Fibroblast of lung (primary cell): ENCODE results near the gene AKAP6.

Source experiments
- EZH2 ChIP-seq: IDR thresholded peaks from 2 replicates; pipeline ENCODE4 v1.5.1; 2012; ENCODE audit warnings: low read length, control low read depth, mild to moderate bottlenecking; ENCODE audit errors: missing control alignments
- TF ChIP-seq, protein P1 (sequence below), 2 donors: IDR thresholded peaks in 1 of 2; conservative IDR thresholded peaks in 1 of 2; 1 replicate in 1 of 2; 2 replicates in 1 of 2; pipeline ENCODE4 v1.5.1; 2011 to 2012; ENCODE audit warnings: low read length in 2 of 2, control low read depth in 1 of 2, inconsistent platforms in 1 of 2, low read depth in 1 of 2, mild to moderate bottlenecking in 1 of 2

DNA sequence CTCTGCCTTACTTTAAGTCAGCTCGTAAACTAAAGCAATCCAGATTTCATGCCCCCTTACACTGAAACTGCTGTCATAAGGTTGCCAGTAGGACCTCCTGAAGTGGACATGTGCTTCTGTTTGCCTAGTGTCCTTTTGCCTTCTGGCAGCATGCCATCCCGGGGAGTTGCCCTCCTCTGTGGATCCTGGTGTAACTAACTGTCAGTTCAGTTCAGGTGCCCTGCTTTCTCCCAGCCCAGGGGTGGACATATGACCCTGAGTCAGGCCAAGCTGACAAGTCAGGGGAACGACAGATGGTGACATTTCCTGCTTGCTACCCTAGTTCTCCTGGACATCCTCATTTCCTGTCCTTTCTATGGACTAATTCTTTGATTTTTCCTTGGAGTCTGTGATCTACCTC is 25.6 kb downstream of the AKAP6 start:
- TF ChIP-seq, protein P1, sequence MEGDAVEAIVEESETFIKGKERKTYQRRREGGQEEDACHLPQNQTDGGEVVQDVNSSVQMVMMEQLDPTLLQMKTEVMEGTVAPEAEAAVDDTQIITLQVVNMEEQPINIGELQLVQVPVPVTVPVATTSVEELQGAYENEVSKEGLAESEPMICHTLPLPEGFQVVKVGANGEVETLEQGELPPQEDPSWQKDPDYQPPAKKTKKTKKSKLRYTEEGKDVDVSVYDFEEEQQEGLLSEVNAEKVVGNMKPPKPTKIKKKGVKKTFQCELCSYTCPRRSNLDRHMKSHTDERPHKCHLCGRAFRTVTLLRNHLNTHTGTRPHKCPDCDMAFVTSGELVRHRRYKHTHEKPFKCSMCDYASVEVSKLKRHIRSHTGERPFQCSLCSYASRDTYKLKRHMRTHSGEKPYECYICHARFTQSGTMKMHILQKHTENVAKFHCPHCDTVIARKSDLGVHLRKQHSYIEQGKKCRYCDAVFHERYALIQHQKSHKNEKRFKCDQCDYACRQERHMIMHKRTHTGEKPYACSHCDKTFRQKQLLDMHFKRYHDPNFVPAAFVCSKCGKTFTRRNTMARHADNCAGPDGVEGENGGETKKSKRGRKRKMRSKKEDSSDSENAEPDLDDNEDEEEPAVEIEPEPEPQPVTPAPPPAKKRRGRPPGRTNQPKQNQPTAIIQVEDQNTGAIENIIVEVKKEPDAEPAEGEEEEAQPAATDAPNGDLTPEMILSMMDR (conservative IDR thresholded peaks at IDR 0.05 in 1 of 2, IDR thresholded peaks at IDR 0.05 in 1 of 2; ENCODE audit: low read depth in 1 of 2, low read length in 2 of 2) = no peak
- no peak for TF ChIP-seq EZH2
